DMS79 treated with DMSO at 0.1 percent for 48 hours (cell line): ENCODE data around the gene CARMIL1.

Source experiments
- DNase-seq: peaks from one replicate; lab custom pipeline; 2025; lab: John Stamatoyannopoulos, UW

CARMIL1 gene

GRCh38 chr6:25411316-25411950, 132.3 kb downstream of the CARMIL1 start:
- DNase-seq = no peak

GRCh38 chr6:25413207-25413905, 134.2 kb downstream of the CARMIL1 start:
- DNase-seq = peak; percentile 30

- no peak for DNase-seq
These were observed 135.0 kb downstream of the CARMIL1 start for GRCh38 chr6:25414168-25414567.

GRCh38 chr6:25414755-25415154, 135.6 kb downstream of the CARMIL1 start:
- DNase-seq = no peak

- no peak for DNase-seq
These were observed 136.1 kb downstream of the CARMIL1 start for GRCh38 chr6:25415274-25415673.

GRCh38 chr6:25415701-25416100, 136.5 kb downstream of the CARMIL1 start:
- no peak for DNase-seq

GRCh38 chr6:25417046-25417605, 138.0 kb downstream of the CARMIL1 start:
- DNase-seq = no peak

- DNase-seq = no peak
These were observed 139.4 kb downstream of the CARMIL1 start for GRCh38 chr6:25418454-25419052.

GRCh38 chr6:25419879-25420278, 140.7 kb downstream of the CARMIL1 start:
- DNase-seq = no peak

- DNase-seq = no peak
These were observed 144.2 kb downstream of the CARMIL1 start for GRCh38 chr6:25423358-25423757.

GRCh38 chr6:25424303-25424702, 145.1 kb downstream of the CARMIL1 start:
- no peak for DNase-seq

GRCh38 chr6:25427549-25427948, 148.4 kb downstream of the CARMIL1 start:
- DNase-seq = no peak

GRCh38 chr6:25428758-25429317, 149.7 kb downstream of the CARMIL1 start:
- DNase-seq = no peak

- no peak for DNase-seq
These were observed 152.3 kb downstream of the CARMIL1 start for GRCh38 chr6:25431306-25431974.

- DNase-seq = no peak
These were observed 152.8 kb downstream of the CARMIL1 start for GRCh38 chr6:25431975-25432307.

GRCh38 chr6:25434921-25435320, 155.7 kb downstream of the CARMIL1 start:
- no peak for DNase-seq

- DNase-seq = peak; percentile 14
These were observed 156.3 kb downstream of the CARMIL1 start for GRCh38 chr6:25435416-25435985.

- no peak for DNase-seq
These were observed 157.6 kb downstream of the CARMIL1 start for GRCh38 chr6:25436760-25437159.

- DNase-seq = no peak
These were observed 160.2 kb downstream of the CARMIL1 start for GRCh38 chr6:25439368-25439767.

- no peak for DNase-seq
These were observed 162.6 kb downstream of the CARMIL1 start for GRCh38 chr6:25441663-25442270.

- DNase-seq = no peak
These were observed 163.7 kb downstream of the CARMIL1 start for GRCh38 chr6:25442898-25443297.
